Glutamatergic neuron (in vitro differentiated cells): Measurements from ENCODE around the gene SIGLEC9. TPM values are rescaled to one million over a fixed set of nuclear protein-coding genes. Genes with fewer than 3 reads are reported as not detected.

ENCODE experiments used
- DNase-seq: peaks from one replicate; pipeline ENCODE4 v3.0.0; 2022
- H3K27ac Mint-ChIP-seq: one replicate; pipeline ENCODE4 v1.8.0; 2020; ENCODE audit warnings: mild to moderate bottlenecking, mixed read lengths, inconsistent platforms; ENCODE audit not compliant: unreplicated experiment
- H3K27me3 Mint-ChIP-seq: one replicate; pipeline ENCODE4 v1.8.0; 2020; ENCODE audit warnings: mild to moderate bottlenecking, moderate library complexity, mixed read lengths, inconsistent platforms; ENCODE audit not compliant: unreplicated experiment
- H3K36me3 Mint-ChIP-seq: one replicate; pipeline ENCODE4 v1.8.0; 2020; ENCODE audit warnings: mild to moderate bottlenecking, mixed read lengths, inconsistent platforms; ENCODE audit not compliant: unreplicated experiment
- H3K4me1 Mint-ChIP-seq: one replicate; pipeline ENCODE4 v1.8.0; 2020; ENCODE audit warnings: mild to moderate bottlenecking, low read depth, mixed read lengths, inconsistent platforms; ENCODE audit not compliant: unreplicated experiment
- H3K4me3 Mint-ChIP-seq: one replicate; pipeline ENCODE4 v1.8.0; 2020; ENCODE audit warnings: mild to moderate bottlenecking, mixed read lengths, inconsistent platforms; ENCODE audit not compliant: unreplicated experiment
- H3K9me3 Mint-ChIP-seq: one replicate; pipeline ENCODE4 v1.8.0; 2020; ENCODE audit warnings: mild to moderate bottlenecking, moderate library complexity, mixed read lengths, inconsistent platforms; ENCODE audit not compliant: unreplicated experiment
- total RNA-seq: library from RNA; stranded (reverse); fragmentation: NEBNext Ultra II Directional; extraction: Animal tissue kit (Norgen Biotek cat#: 25700); gene quantifications from one replicate; pipeline ENCODE4 v1.2.1, GENCODE V29; 2021; ENCODE audit not compliant: unreplicated experiment
- TF ChIP-seq, protein P1 (sequence below): fragments of 200-600 bp; sonication (generic); IDR thresholded peaks from one replicate; pipeline ENCODE4 v1.5.0; 2021; ENCODE audit not compliant: partially characterized antibody, unreplicated experiment

The SIGLEC9 gene
- total RNA-seq, 1 donor from 2014 or later, result not detected

DNA sequence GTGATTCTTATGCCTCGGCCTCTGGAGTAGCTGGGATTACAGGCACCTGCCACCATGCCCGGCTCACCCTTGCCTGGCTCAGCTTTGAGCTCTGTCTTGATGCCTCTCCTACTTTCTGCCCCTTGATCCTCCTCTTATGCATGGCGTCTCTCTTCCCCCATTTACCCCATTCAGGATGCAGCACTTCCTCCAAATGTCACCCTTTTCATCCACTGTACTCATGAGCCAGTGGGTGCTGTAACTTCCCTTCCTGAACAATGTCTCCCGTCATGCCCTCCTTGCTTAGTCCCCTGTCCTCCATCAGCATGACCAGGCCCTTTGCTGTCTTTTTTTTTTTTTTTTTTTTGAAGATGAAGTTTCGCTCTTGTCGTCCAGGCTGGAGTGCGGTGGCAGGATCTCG is 3.4 kb upstream of the SIGLEC9 start:
- Mint-ChIP-seq H3K27me3 (peaks cover 2% of the 10 kb centered on the region), H3K9me3 (no peaks in the 10 kb centered on the region), H3K4me1 (peaks cover 7% of the 10 kb centered on the region), H3K27ac (no peak overlapping the region), H3K36me3 (no peaks in the 10 kb centered on the region), H3K4me3 (no peak overlapping the region)
- TF ChIP-seq, protein P1, sequence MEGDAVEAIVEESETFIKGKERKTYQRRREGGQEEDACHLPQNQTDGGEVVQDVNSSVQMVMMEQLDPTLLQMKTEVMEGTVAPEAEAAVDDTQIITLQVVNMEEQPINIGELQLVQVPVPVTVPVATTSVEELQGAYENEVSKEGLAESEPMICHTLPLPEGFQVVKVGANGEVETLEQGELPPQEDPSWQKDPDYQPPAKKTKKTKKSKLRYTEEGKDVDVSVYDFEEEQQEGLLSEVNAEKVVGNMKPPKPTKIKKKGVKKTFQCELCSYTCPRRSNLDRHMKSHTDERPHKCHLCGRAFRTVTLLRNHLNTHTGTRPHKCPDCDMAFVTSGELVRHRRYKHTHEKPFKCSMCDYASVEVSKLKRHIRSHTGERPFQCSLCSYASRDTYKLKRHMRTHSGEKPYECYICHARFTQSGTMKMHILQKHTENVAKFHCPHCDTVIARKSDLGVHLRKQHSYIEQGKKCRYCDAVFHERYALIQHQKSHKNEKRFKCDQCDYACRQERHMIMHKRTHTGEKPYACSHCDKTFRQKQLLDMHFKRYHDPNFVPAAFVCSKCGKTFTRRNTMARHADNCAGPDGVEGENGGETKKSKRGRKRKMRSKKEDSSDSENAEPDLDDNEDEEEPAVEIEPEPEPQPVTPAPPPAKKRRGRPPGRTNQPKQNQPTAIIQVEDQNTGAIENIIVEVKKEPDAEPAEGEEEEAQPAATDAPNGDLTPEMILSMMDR, result no peak
- DNase-seq, result no peak

DNA sequence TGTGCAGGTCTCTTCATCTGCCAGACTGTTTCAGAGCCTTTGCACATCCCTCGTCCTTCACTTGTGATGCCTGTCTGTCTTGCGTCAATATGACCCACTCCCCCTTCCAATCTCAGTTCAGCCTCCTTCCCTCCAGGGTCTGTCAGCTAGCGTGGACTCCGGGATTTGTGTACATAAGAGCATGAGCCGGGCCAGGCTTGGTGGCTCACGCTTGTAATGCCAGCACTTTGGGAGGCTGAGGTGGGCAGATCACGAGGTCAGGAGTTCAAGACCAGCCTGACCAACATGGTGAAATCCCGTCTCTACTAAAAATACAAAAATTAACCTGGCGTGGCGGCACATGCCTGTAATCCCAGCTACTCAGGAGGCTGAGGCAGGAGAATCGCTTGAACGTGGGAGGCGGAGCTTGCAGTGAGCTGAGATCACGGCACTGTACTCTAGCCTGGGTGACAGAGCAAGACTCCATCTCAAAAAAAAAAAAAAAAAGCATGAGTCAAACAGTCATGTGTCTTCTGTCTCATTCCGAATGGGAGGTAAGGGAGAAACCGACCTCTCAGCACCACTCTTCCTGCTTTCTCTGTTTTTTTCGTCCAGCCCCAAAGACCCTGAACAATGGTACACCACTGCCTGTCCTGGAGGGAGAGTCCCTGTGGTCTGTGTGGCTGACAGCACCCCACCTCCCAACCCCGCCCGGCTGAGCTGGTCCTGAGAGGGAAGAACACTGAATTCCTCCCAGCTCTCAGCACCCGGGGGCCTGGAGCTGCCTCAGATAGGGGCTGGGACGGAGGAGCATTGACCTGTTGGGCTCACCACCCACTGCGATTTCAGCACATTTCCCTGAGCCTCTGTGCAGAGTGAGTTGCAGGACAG is 2.4 kb upstream of the SIGLEC9 start:
- peak overlapping the region; percentile 15 for H3K4me3 Mint-ChIP-seq
- no peaks in the 10 kb centered on the region for H3K36me3 Mint-ChIP-seq
- H3K27ac Mint-ChIP-seq, result no peak overlapping the region
- H3K4me1 Mint-ChIP-seq, result peaks cover 7% of the 10 kb centered on the region
- TF ChIP-seq, protein P1, result no peak
- DNase-seq, result no peak
- H3K27me3 Mint-ChIP-seq, result peaks cover 5% of the 10 kb centered on the region
- H3K9me3 Mint-ChIP-seq, result no peaks in the 10 kb centered on the region

DNA sequence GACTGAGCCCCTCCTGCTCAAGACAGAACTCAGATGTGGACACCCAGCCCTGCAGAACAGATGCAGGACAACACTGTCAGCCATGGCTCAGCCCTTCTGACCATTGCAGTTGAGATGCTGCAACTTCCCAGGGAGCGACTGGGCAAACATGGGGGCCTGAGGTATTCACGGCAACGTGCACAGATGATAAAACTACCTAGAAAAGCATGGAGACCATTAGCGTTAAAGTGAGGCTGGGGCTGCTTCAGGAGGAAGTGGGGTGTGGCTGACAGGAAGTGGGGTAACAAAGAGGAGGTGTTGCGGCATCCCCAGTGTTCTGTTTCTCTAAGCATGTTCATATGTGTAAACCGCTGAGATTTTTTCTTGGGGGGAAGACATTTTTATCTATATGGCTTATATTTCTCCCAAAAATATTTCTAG is 1.3 kb upstream of the SIGLEC9 start:
- H3K27me3 Mint-ChIP-seq, result peaks cover 5% of the 10 kb centered on the region
- TF ChIP-seq, protein P1, result no peak
- H3K27ac Mint-ChIP-seq, result no peak overlapping the region
- no peaks in the 10 kb centered on the region for H3K36me3 Mint-ChIP-seq
- H3K4me3 Mint-ChIP-seq, result no peak overlapping the region
- H3K4me1 Mint-ChIP-seq, result peaks cover 7% of the 10 kb centered on the region
- no peaks in the 10 kb centered on the region for H3K9me3 Mint-ChIP-seq
- no peak for DNase-seq

DNA sequence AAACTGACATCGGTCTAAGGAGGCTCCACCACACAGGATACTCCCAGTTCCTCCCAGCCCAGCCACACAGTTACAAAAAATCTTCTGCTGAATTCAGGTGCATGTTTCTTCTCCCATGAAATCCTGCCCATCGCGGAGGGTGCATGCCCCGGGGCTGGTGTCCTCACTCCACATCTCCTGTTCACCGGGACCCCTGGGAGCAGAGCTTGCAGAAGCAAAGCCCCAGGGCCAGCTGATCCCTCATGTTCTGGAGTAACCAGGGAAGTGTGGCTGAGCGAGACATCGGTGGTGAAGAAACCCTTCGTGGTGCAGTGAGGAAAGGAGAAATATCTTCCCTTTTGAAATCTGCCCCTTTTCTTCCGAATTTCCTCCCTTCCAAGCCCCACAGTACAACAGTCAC is 904 bp upstream of the SIGLEC9 start:
- Mint-ChIP-seq H3K27ac (no peak overlapping the region), H3K27me3 (peaks cover 7% of the 10 kb centered on the region), H3K4me1 (peaks cover 7% of the 10 kb centered on the region), H3K4me3 (no peak overlapping the region), H3K36me3 (no peaks in the 10 kb centered on the region), H3K9me3 (peaks cover 2% of the 10 kb centered on the region)
- TF ChIP-seq, protein P1, result no peak
- no peak for DNase-seq

DNA sequence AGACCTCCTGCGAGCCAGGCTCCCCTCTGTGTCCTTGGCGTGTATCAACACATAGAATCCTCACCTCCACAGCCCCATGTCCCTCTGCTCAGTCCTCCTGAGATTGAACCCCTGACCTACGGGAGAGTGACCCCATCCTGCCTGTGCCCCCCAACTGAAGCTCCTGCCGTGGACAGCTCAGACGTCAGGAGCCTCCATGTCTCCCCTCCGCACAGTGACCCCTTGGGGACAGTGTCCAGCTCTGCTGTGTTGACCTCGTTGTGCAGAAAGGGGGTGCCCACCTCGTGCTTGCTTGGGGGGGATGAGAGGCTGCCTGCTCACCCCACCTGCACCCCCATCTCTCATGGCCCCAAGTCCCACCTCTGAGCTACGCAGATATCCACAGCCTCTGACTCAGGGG is 490 bp upstream of the SIGLEC9 start:
- Mint-ChIP-seq H3K36me3 (no peaks in the 10 kb centered on the region), H3K9me3 (peaks cover 2% of the 10 kb centered on the region), H3K27ac (no peak overlapping the region), H3K4me1 (peaks cover 7% of the 10 kb centered on the region), H3K27me3 (peaks cover 7% of the 10 kb centered on the region), H3K4me3 (no peak overlapping the region)
- DNase-seq, result no peak
- TF ChIP-seq, protein P1, result no peak
